IMR-90 (cell line): ENCODE data around the gene RAC2. TPM values are rescaled to one million over a fixed set of nuclear protein-coding genes. Genes with fewer than 3 reads are reported as not detected.
A peak's percentile ranks its signal among the peaks of the same experiment; 100 is the strongest.

Experiments
- ATAC-seq: fragments of 200-7000 bp; cut with Tn5 transposase; 2 replicates; pipeline ENCODE4 v1.9.1; 2020; ENCODE audit warnings: low read depth, mild to moderate bottlenecking, moderate library complexity
- Bru-seq: library from RNA; stranded (reverse); fragments of 400-500 nt; gene quantifications from one replicate; lab custom pipeline; 2021; lab: Mats Ljungman, UMichigan
- BruChase-seq, 2 experiments: library from RNA; stranded (reverse); fragments of 400-500 nt; gene quantifications; one replicate each; lab custom pipeline; 2021; lab: Mats Ljungman, UMichigan
- BruUV-seq: library from RNA; stranded (reverse); fragments of 400-500 nt; replicated peaks from 2 replicates; lab custom pipeline; 2021; lab: Mats Ljungman, UMichigan
- CTCF ChIA-PET: fragments of 300-600 bp; formaldehyde crosslinking; extraction: SDS; loops from one replicate; lab custom pipeline; 2021; ENCODE audit warnings: antibody characterized with exemption; lab: Yijun Ruan, JAX
- POLR2A ChIA-PET: fragments of 300-600 bp; sonication (Branson Sonifier 250); formaldehyde crosslinking; loops from one replicate; lab custom pipeline; 2022; ENCODE audit warnings: antibody characterized with exemption; ENCODE audit not compliant: unreplicated experiment; lab: Charles Lee
- DNase-seq: peaks from one replicate; pipeline ENCODE4 v3.0.0; 2013
- H2AFZ ChIP-seq: replicated peaks from 2 replicates; pipeline ENCODE3; 2013; ENCODE audit warnings: low read length, mild to moderate bottlenecking; ENCODE audit not compliant: poor library complexity
- H2AK5ac ChIP-seq: 2 replicates; pipeline ENCODE4 v1.6.1; 2013; ENCODE audit warnings: low read depth, low read length, inconsistent platforms
- H2AK9ac ChIP-seq: replicated peaks from 2 replicates; pipeline ENCODE3; 2013; ENCODE audit warnings: mild to moderate bottlenecking, low read depth, low read length, moderate library complexity; ENCODE audit not compliant: poor library complexity
- H2BK120ac ChIP-seq: 2 replicates; pipeline ENCODE4 v1.6.1; 2013; ENCODE audit warnings: low read depth, low read length, inconsistent platforms
- H2BK15ac ChIP-seq: 3 replicates; pipeline ENCODE4 v1.6.1; 2013; ENCODE audit warnings: low read depth, low read length, inconsistent platforms
- H2BK20ac ChIP-seq: 2 replicates; pipeline ENCODE4 v1.6.1; 2013; ENCODE audit warnings: low read depth, mild to moderate bottlenecking, inconsistent platforms, low read length, moderate library complexity
- H2BK5ac ChIP-seq: 2 replicates; pipeline ENCODE4 v1.6.1; 2013; ENCODE audit warnings: mild to moderate bottlenecking, low read depth, low read length, inconsistent platforms; ENCODE audit not compliant: poor library complexity, severe bottlenecking
- H3K14ac ChIP-seq: replicated peaks from 2 replicates; pipeline ENCODE4 v1.6.1; 2013; ENCODE audit warnings: low read depth, low read length, inconsistent platforms
- H3K18ac ChIP-seq: 2 replicates; pipeline ENCODE4 v1.6.1; 2013; ENCODE audit warnings: low read depth, low read length, control low read depth
- H3K23ac ChIP-seq: 2 replicates; pipeline ENCODE4 v1.6.1; 2013; ENCODE audit warnings: low read depth, low read length, inconsistent platforms
- H3K27ac ChIP-seq: 2 replicates; pipeline ENCODE4 v1.5.1; 2013; ENCODE audit warnings: mild to moderate bottlenecking, control low read depth, low read length; ENCODE audit not compliant: insufficient read depth
- H3K27me3 ChIP-seq: 2 replicates; pipeline ENCODE4 v1.6.1; 2013; ENCODE audit warnings: low read length; ENCODE audit not compliant: control insufficient read depth, insufficient read depth
- H3K36me3 ChIP-seq: 2 replicates; pipeline ENCODE4 v1.6.1; 2013; ENCODE audit warnings: low read length, mixed read lengths; ENCODE audit not compliant: control insufficient read depth, insufficient read depth
- H3K4ac ChIP-seq: 2 replicates; pipeline ENCODE4 v1.6.1; 2013; ENCODE audit warnings: low read depth, low read length, inconsistent platforms
- H3K4me1 ChIP-seq: 2 replicates; pipeline ENCODE4 v1.6.1; 2013; ENCODE audit warnings: low read length, mixed read lengths; ENCODE audit not compliant: control insufficient read depth, insufficient read depth
- H3K4me2 ChIP-seq: 2 replicates; pipeline ENCODE4 v1.6.1; 2013; ENCODE audit warnings: low read depth, mild to moderate bottlenecking, control low read depth, low read length, moderate library complexity
- H3K4me3 ChIP-seq: 2 replicates; pipeline ENCODE4 v1.5.1; 2013; ENCODE audit warnings: low read depth, mild to moderate bottlenecking, control low read depth, low read length, moderate library complexity; ENCODE audit not compliant: insufficient read depth
- H3K56ac ChIP-seq: 2 replicates; pipeline ENCODE4 v1.6.1; 2013; ENCODE audit warnings: low read length, inconsistent platforms; ENCODE audit not compliant: insufficient read depth; ENCODE audit errors: extremely low read depth
- H3K79me1 ChIP-seq, 2 experiments: 2 replicates each; pipeline ENCODE4 v1.6.1; 2013; ENCODE audit warnings: low read length in 2 of 2, inconsistent platforms in 1 of 2, low read depth in 1 of 2
- H3K9ac ChIP-seq: 2 replicates; pipeline ENCODE4 v1.6.1; 2013; ENCODE audit warnings: low read depth, low read length, control low read depth
- H3K9me1 ChIP-seq: 2 replicates; pipeline ENCODE4 v1.6.1; 2013; ENCODE audit warnings: low read length, inconsistent platforms; ENCODE audit not compliant: insufficient read depth
- H3K9me3 ChIP-seq: 2 replicates; pipeline ENCODE4 v1.6.1; 2013; ENCODE audit warnings: low read length; ENCODE audit not compliant: control insufficient read depth, insufficient read depth
- H4K20me1 ChIP-seq: 2 replicates; pipeline ENCODE4 v1.6.1; 2013; ENCODE audit warnings: low read length, inconsistent platforms; ENCODE audit not compliant: insufficient read depth
- H4K5ac ChIP-seq: 2 replicates; pipeline ENCODE4 v1.6.1; 2013; ENCODE audit warnings: mild to moderate bottlenecking, low read depth, low read length, control low read depth
- H4K8ac ChIP-seq, 2 experiments: 2 replicates each; pipeline ENCODE4 v1.6.1; 2013; ENCODE audit warnings: low read depth in 2 of 2, low read length in 2 of 2, control low read depth in 1 of 2, inconsistent platforms in 1 of 2
- H4K91ac ChIP-seq: 2 replicates; pipeline ENCODE4 v1.6.1; 2013; ENCODE audit warnings: low read depth, low read length, inconsistent platforms; ENCODE audit not compliant: insufficient read depth
- BHLHE40 ChIP-seq: fragments of 150-350 bp; IDR thresholded peaks from 2 replicates; pipeline ENCODE4 v1.6.1; 2016; ENCODE audit warnings: mild to moderate bottlenecking, low read depth, low read length
- CEBPB ChIP-seq: IDR thresholded peaks from 2 replicates; pipeline ENCODE4 v1.6.1; 2012; ENCODE audit warnings: low read depth, low read length, improper control_type of control experiment
- CHD1 ChIP-seq: IDR thresholded peaks from 2 replicates; pipeline ENCODE4 v1.6.1; 2012; ENCODE audit warnings: low read depth, low read length, improper control_type of control experiment
- FOS ChIP-seq: fragments of 150-350 bp; IDR thresholded peaks from 2 replicates; pipeline ENCODE4 v1.6.1; 2016; ENCODE audit warnings: low read depth, low read length
- MAFK ChIP-seq: IDR thresholded peaks from 2 replicates; pipeline ENCODE4 v1.6.1; 2012; ENCODE audit warnings: low read depth, low read length, improper control_type of control experiment
- MAZ ChIP-seq: IDR thresholded peaks from 2 replicates; pipeline ENCODE4 v1.6.1; 2012; ENCODE audit warnings: low read depth, mild to moderate bottlenecking, low read length, improper control_type of control experiment, moderate library complexity, borderline replicate concordance
- MXI1 ChIP-seq: IDR thresholded peaks from 2 replicates; pipeline ENCODE4 v1.6.1; 2012; ENCODE audit warnings: low read depth, mild to moderate bottlenecking, low read length, moderate library complexity, borderline replicate concordance
- NFE2L2 ChIP-seq: fragments of 150-350 bp; IDR thresholded peaks from 2 replicates; pipeline ENCODE4 v1.6.1; 2016; ENCODE audit warnings: low read depth, mild to moderate bottlenecking, low read length
- RAD21 ChIP-seq: IDR thresholded peaks from 2 replicates; pipeline ENCODE4 v1.6.1; 2012; ENCODE audit warnings: low read length, improper control_type of control experiment
- RCOR1 ChIP-seq: IDR thresholded peaks from 2 replicates; pipeline ENCODE4 v1.6.1; 2012; ENCODE audit warnings: mild to moderate bottlenecking, low read length, improper control_type of control experiment; ENCODE audit not compliant: insufficient replicate concordance
- RFX5 ChIP-seq: IDR thresholded peaks from 2 replicates; pipeline ENCODE4 v1.8.0; 2012; ENCODE audit warnings: low read depth, mild to moderate bottlenecking, low read length, moderate library complexity
- WGBS, 2 experiments: methylation state at CpG; one replicate each; pipeline versions ENCODE4 v1.1.5 to v1.1.7; 2013; ENCODE audit warnings: missing lambda C conversion rate in 2 of 2; ENCODE audit not compliant: insufficient read length in 1 of 2; ENCODE audit errors: extremely low coverage in 2 of 2; 5-methylcytosine and 5-hydroxymethylcytosine counted together
- dilution Hi-C: fragments of 300-500 bp; cut with HindIII; formaldehyde crosslinking; loops from one replicate; pipeline ENCODE4 v1.14.3; 2018; ENCODE audit warnings: low sequenced_read_pairs; ENCODE audit not compliant: unreplicated experiment
- in situ Hi-C: fragments of 300-500 bp; cut with MboI; formaldehyde crosslinking; loops from 3 replicates; pipeline ENCODE4 v1.14.3; 2019; ENCODE audit warnings: low sequenced_read_pairs, inconsistent platforms, mixed read lengths
- intact Hi-C: fragments of 100-400 bp; cut with micrococcal nuclease; formaldehyde crosslinking; loops from 2 replicates; pipeline ENCODE4 v1.10.0; 2022
- long read RNA-seq: library from polyadenylated mRNA; unstranded; transcript quantifications from one replicate; pipeline ENCODE4 v2.0.0, GENCODE V29; 2021; ENCODE audit not compliant: unreplicated experiment
- polyA plus RNA-seq, 3 experiments: library from polyadenylated mRNA; depleted of rRNA; stranded (reverse); fragments of >200 nt; gene quantifications; 2 replicates each; pipeline ENCODE4 v1.2.3, GENCODE V29; 2012; ENCODE audit warnings: low replicate concordance in 1 of 3
- total RNA-seq: library from RNA; depleted of rRNA; stranded (reverse); fragments of >200 nt; gene quantifications from 2 replicates; pipeline ENCODE4 v1.2.3, GENCODE V29; 2012; rRNA removed
- TF ChIP-seq, protein P1 (sequence below): fragments of 150-350 bp; IDR thresholded peaks from 2 replicates; pipeline ENCODE4 v1.6.1; 2016; ENCODE audit warnings: low read depth, mild to moderate bottlenecking, low read length, moderate library complexity, borderline replicate concordance
- TF ChIP-seq, protein P2 (sequence below): conservative IDR thresholded peaks from 2 replicates; pipeline ENCODE4 v1.5.1; 2012; ENCODE audit warnings: mild to moderate bottlenecking, low read depth, low read length, improper control_type of control experiment

The RAC2 gene
- total RNA-seq = 10.0 and 11.1 TPM in 2 replicates
- 72.3 and 77.1 TPM in 2 replicates for polyA plus RNA-seq (2012; rRNA removed)
- polyA plus RNA-seq (2012; cell fraction: cytosol; rRNA removed) = 56.9 and 106 TPM in 2 replicates
- polyA plus RNA-seq (2012; cell fraction: nucleus; rRNA removed; ENCODE audit: low replicate concordance) = 33.8 and 79.6 TPM in 2 replicates
- percentile 36 among the genes with signal in this experiment for Bru-seq, nascent RNA
- percentile 36 among the genes with signal in this experiment for BruChase-seq, experiment 1, labeled RNA remaining after a 6-hour chase
- percentile 33 among the genes with signal in this experiment for BruChase-seq, experiment 2, labeled RNA remaining after a 2-hour chase
- long read RNA-seq, transcript RAC2-201 (7 exons, 1,482 nt) = major isoform, 11 of 14 reads
- long read RNA-seq, partial matches to known transcripts = 1 of 14 reads
- long read RNA-seq, other reads (novel, unspliced or antisense) = 1 of 14 reads

DNA sequence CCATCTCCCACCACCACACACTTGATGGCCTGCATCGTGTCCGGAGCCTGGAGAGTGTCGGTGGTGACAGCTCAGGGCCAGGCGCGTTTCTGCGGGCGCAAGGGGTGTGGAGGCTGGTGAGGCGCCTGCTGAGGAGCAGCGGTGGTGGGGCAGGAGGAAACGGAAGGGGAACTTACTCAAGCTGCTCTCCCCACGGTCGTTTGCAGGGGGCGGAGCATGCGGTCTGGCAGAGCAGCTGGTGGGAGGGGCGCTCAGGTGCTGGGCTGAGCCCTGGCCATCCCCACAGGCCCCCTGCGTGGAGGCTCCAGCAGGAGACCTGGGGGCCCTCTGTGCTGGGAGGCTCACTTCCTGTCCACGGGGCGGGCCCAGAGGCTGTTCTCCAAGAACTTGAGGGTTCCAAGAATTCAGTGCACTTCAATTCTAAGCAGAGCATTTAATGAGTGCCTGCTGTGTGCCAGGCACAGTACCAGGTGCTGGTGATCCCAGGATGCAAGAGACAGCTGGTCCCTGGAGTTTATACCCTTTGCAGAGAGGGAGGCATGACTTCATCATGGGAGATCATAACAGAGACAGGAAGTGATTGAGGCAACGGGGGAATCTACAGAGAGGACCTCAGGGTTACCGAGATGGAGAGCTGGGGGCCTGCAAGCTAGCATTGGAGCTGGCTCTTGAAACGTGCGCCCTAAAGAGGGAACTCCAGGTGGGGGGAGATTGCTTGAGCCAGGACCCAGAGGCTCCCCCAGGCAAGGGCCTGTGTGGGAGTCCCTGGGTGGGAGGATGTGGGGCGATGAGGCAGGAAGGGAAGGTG, at the start of gene RAC2:
TSS of gene RAC2 (minus strand) at position 156 of the 808 bp plus-strand sequence. CDS start at position 35, 121 bp downstream.
- no peaks in the 10 kb centered on the region for H4K20me1 ChIP-seq
- H2AK5ac ChIP-seq = peak within 1 kb of the TSS; percentile 95
- H2BK5ac ChIP-seq = peak within 1 kb of the TSS; percentile 12
- peak within 1 kb of the TSS; percentile 66 for H2BK120ac ChIP-seq
- ATAC-seq (peak; percentile 80), DNase-seq (peak; percentile 57)
- peak within 1 kb of the TSS; percentile 15; the same call in 1 of the 2 replicates for H3K18ac ChIP-seq
- H3K9me3 ChIP-seq = no peaks in the 10 kb centered on the region
- peaks cover 14% of the 10 kb centered on the region for H3K4me1 ChIP-seq
- peak within 1 kb of the TSS; percentile 81; the same call in 2 of the 3 replicates for H2BK15ac ChIP-seq
- H3K9me1 ChIP-seq = peaks cover 3% of the 10 kb centered on the region
- H3K4me3 ChIP-seq = peak within 1 kb of the TSS; percentile 34
- H3K4me2 ChIP-seq = peak within 1 kb of the TSS; percentile 78
- dilution Hi-C loops = no loop called here
- WGBS, 2 experiments = 30% methylated on average over 8 of the region's 23 CpGs; no CpG with 5 or more reads in 1 of the 2 experiments
- ChIA-PET CTCF (no interaction called here), POLR2A (no interaction called here)
- H4K8ac ChIP-seq = peak within 1 kb of the TSS; percentile 62 to 91
- no peak within 1 kb of the TSS for H3K56ac ChIP-seq
- peak within 1 kb of the TSS; percentile 20; the same call in 1 of the 2 replicates for H3K23ac ChIP-seq
- BruUV-seq = no TSS peak
- in situ Hi-C loops = no loop called here
- H3K36me3 ChIP-seq = no peaks in the 10 kb centered on the region
- H4K5ac ChIP-seq = peak within 1 kb of the TSS; percentile 19
- peak within 1 kb of the TSS; percentile 88 for H3K4ac ChIP-seq
- no peaks in the 10 kb centered on the region for H3K27me3 ChIP-seq
- H2AK9ac ChIP-seq = peak within 1 kb of the TSS; percentile 86
- peak within 1 kb of the TSS; percentile 33 for H3K9ac ChIP-seq
- H4K91ac ChIP-seq = peak within 1 kb of the TSS; percentile 81
- peaks cover 8 to 21% of the 10 kb centered on the region in 2 experiments; a peak in 3 of 4 replicates for H3K79me1 ChIP-seq
- H2AFZ ChIP-seq = peak within 1 kb of the TSS; percentile 95
- intact Hi-C loops = no loop called here
- peak within 1 kb of the TSS; percentile 89 for H3K14ac ChIP-seq
- H3K27ac ChIP-seq = no peak within 1 kb of the TSS; the same call in 1 of the 2 replicates
- H2BK20ac ChIP-seq = peak within 1 kb of the TSS; percentile 21; the same call in 1 of the 2 replicates
- TF ChIP-seq RAD21 (no peak), CHD1 (no peak), NFE2L2 (no peak), RCOR1 (no peak), FOS (no peak), BHLHE40 (no peak), MXI1 (no peak), MAZ (no peak), MAFK (no peak), CEBPB (no peak), RFX5 (no peak)
- TF ChIP-seq, protein P1, sequence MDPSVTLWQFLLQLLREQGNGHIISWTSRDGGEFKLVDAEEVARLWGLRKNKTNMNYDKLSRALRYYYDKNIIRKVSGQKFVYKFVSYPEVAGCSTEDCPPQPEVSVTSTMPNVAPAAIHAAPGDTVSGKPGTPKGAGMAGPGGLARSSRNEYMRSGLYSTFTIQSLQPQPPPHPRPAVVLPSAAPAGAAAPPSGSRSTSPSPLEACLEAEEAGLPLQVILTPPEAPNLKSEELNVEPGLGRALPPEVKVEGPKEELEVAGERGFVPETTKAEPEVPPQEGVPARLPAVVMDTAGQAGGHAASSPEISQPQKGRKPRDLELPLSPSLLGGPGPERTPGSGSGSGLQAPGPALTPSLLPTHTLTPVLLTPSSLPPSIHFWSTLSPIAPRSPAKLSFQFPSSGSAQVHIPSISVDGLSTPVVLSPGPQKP = no peak
- TF ChIP-seq, protein P2, sequence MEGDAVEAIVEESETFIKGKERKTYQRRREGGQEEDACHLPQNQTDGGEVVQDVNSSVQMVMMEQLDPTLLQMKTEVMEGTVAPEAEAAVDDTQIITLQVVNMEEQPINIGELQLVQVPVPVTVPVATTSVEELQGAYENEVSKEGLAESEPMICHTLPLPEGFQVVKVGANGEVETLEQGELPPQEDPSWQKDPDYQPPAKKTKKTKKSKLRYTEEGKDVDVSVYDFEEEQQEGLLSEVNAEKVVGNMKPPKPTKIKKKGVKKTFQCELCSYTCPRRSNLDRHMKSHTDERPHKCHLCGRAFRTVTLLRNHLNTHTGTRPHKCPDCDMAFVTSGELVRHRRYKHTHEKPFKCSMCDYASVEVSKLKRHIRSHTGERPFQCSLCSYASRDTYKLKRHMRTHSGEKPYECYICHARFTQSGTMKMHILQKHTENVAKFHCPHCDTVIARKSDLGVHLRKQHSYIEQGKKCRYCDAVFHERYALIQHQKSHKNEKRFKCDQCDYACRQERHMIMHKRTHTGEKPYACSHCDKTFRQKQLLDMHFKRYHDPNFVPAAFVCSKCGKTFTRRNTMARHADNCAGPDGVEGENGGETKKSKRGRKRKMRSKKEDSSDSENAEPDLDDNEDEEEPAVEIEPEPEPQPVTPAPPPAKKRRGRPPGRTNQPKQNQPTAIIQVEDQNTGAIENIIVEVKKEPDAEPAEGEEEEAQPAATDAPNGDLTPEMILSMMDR = no peak
